ENCODE results near the gene RNF220.

Gene RNF220

DNA sequence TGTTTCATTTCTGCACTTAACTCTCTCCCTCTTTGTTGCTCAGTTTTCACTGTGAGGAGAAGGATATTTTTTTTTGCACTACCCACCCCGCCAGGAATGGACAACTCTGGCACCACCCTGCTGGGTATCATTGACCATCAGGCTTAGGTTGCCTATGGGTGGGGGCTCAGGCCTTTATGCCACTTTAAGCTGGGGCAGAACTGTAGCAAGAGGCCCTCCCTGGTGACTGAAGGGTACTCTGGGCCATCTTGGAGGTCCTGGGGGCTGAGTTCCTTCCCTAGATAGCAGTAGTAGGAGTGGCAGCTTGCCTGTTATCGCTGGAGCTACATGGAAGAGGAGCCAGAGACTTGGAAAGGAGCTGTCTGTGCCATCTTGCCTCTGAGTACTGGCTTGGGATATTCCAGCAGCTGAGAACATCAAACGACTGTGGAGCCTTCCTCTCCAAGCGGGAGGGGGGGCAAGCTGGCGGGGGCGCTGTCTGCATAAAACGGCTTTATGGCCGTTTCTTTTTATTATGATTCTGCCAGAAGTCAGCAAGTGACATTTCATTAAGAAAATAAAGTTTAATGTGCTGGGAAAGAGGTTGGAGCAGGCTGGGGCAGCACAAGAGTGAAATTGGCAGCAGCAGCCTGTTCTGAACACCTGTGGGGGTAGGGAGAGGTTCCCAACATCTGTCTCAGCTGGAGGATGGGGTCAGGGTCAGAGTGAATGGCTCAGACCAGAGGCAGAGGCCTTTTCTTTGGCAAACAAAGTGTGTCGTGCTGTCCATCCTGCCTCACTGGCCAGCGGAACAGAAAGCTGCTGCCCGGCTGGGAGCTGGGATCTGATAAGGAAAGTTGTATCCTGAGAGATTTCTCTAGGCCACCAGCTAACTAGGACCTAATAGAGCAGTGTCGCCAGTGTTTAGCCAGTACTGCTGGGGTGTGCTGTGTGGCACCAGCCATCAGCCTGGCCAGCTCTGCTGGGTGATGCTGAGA, 236.4 kb downstream of the RNF220 start:
- DNase-seq = no peak

DNA sequence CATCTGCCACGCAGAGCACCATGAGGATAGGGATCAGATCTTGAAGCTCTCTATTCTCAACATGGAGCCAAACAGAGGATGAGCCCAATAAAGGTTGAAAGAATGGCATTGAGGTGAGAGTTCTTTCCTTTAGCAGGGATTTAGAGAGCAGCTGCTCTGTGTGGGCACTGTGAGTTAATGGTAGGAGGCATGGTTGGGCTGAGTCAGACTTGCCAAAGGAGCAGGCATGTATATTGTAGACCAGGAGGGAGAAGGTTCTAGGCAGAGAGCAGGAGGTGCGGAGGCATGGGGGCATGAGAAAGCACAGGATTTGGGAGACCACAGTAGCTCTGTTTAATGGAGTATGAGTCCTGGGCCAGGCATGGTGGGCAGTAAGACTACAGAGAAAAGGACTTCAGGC, 237.2 kb downstream of the RNF220 start:
- DNase-seq = no peak

DNA sequence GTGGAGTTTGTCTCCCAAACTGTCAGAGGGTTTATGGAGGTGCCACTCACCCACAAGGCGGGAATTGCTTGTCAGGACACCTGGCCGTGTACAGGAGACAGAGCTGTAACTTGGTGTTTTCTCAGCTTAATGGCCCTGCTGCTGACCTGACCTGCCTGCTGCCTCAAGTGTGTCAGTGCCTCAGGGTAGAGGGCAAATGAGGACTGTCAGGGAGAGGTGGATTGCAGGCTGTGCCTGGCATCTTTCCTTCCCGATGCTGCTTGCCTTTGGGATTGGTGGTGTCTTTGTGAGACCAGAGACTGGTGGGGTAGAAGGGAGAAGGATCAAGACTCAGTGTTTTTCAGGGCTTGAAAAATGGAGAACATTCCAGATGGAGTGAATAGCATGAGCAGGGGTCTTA, 237.9 kb downstream of the RNF220 start:
- DNase-seq = no peak

DNA sequence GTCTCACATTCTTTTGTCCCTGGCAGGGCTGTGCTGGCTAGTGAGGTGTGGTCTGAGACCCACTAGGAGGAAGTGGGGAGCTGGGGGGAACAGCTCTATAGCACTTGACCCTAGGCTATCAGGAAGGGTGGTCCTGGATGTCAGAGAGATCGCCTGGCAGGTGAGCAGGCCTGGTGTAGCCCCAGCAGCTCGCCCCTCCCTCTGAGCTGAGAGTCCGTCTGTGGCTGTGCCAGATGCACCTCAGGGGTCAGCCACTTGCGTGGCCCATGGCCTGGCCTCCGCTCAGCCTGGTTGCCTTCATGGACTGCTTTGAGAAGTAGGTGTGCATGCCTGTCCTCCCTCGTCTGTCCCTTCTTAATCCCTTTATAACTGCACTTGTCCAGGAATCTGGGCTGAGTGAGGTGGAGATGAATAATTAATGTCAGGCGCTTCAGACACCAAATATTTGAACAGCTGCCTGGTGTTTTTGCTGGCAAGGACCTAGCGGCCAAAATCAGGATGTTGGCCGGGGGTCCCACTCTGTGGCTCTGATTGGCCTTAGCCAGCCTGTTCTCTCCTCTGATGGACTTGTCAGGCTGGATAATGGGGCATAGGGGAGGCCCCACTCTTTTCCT, 238.8 kb downstream of the RNF220 start:
- DNase-seq = no peak

DNA sequence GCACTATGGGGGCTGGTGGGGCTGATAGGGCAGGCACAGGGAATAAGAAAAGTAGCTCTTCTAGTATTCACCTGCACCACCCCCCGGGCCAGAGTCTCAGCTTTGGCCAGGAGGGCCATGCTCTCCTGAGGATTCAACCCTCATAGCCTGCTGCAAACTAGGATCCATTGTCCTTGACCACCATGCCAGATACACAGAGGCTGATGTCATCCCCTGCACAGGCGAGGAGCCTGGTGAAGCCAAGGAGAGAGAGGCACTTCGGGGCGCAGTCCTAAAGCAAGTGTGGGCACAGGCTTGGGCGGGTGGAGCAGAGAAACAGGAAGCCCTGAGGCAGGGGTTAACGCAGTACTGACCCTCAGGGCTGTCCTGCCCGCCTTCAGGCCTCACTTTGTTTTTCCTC, 239.8 kb downstream of the RNF220 start:
- no peak for DNase-seq

DNA sequence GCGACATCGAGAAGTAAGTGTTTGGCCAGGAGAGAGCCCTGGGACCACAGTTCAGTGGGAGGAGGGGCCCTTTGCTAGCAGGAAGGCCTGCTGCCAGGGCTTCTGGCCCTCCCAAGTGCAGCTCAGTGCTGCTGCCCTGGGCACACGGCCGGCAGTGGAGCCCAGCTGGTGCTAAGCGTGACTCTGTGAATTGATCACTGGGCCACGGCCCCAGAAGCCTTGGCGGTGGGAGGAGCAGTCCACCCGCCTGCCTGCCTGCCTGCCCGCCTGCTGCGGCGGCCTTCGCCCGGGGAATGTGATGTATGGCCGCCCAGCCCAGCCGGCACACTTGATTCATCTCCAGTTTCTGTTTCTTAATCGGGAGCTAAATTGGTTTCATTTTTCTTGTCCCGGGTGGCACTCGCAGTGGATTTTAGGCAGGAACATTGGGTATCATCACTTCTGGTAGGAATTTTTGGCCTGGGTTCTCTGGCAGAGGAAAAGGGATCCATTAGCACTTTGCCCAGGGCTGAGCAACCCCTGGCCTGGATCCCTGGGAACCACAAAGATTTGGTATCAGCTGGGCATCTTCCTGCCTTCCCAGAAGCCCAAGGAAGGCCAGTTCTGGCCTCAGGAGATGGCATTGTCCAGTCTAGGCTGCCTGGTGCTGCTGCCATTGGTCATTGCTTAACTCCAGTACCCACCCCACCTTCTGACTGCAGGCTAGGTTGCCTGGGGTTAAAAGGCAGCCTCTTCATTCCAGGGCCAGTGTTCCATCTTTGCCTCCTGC, 240.6 kb downstream of the RNF220 start:
- DNase-seq = no peak

DNA sequence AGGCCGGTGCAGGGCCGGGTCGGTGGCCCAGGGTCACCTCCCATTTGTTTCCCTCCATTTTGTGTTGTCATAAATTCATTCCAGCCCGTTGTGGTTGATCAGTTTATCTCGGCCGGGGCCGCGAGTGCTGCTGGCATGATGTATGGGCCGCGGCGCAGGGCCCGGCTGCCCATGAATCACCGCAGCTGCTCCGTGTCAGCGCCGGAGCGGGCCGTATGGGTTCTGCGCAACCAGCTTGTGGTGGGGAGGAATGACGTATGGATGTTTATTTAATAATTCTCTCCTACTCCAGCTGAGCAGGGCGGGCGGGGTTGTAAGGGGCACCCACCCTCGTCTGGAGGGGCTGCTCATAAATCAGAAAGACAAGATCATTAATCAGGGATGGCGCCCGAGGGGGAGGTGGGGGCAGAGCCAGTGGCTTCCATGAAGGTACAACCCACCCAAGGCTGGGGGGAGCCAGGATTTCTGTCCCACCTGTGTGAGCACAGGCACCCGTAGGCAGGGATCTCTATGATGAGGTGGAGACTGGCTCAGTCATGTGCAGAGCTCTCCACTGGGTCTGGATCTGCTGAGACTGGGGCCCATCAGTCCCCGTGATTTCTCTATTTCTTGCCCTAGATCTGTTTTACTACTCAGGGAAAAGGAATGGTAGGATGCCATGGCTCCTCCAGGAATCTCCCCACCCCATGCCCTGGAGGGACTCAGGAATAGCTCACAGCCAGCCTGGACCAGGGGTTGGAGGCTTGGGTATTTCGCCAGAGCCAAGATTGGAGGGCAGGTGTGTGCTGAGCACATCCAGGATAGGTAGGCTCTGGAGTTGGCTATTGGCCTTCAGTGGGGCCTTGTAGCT, 241.4 kb downstream of the RNF220 start:
- DNase-seq = no peak

DNA sequence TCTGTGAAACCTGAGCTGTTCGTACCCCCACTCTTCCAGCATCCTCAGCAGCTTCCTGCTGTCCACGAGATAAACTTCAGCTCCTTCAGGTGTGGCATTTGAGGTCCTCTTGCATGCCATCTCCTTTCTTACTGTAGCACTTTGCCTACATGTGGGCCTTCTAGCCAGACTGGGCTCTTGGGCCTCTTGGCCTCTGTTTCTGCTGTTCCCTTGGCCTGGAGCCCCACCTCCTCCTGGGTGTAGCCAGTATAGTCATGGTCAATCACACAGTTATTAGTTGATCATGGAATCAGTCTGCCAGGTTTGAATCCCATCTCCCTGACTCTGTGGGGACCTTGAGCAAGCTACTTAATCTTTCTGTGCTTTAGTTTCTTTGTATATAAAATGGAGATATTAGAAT, 242.8 kb downstream of the RNF220 start:
- no peak for DNase-seq

DNA sequence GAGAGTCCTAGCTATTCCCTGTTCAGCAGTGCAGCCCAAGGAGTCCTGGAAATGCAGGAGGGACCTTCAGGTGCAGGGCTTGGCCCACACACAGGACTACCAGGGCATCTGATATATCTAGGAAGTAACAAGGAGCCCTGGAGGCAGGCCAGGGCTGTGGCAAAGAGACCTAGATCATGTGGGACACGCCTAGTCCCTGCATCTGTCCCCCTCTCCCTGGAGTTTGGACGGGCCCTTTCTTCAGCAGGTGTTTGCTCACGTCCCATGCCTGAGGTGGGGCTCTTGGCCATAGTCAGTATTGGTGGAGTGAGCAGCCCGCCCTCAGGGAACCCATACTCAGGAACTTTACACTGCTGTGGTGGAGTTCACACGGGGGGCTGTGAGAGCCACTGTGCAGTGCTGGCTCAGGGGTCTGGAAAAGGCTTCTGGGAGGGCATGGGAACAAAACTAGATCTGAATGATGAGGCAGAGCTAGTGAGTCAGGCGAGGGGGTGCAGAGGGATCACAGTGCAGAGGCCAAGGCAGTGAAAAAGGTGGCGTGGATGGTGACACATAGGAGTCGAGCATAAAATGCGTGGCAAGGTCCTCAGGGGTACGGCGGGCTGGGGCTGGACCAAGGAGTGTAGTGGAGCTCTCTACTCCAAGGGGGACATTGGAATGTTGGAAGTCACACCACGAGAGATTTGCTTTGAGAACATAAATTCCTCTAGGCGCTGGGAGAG, 243.6 kb downstream of the RNF220 start:
- DNase-seq = no peak

DNA sequence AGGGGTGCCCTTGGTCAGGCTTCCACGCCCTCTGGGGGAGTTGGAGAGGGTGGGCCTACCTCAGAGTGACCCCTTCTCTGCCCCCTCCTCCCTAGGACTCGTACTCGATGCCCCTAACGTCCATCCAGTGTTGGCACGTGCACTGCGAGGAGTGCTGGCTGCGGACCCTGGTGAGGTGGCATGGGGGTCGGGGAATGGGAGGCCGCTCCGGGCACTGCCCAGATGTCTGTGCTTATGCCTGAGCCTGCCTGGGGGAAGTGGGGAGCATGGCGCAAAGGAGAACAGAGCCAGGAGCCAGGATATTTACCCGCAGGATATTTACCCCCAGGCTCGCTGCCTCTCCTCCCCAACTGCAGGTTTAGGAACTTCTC, 244.7 kb downstream of the RNF220 start:
- DNase-seq = no peak

DNA sequence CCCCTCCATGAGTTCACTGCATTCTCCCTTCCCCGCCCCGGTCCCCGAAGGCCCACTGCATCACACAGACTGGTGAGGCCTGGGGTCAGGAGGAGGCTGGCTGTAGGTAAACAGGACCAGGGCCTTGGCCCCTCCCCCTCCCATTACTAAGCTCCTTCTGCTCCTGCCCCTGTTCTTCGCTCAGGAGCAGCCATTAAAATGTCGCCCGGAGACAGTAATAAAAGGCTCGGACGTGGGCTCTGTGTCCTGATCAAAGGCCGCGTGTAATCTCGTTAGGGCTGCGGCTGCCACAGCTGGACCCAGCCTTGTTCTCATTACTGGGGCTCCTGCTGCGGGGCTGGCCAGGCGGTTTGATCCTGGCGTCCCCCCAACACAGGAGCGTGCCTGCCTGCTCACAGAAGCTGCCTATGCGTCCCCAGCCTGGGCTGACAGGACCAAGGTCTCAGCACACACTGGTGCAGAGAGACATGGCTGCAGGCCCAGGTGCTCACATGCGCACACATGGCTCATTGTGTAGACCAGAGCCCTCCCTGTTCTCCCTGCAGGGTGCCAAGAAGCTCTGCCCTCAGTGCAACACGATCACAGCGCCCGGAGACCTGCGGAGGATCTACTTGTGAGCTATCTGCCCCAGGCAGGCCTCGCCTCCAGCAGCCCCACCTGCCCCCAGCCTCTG, 245.2 kb downstream of the RNF220 start:
- no peak for DNase-seq

DNA sequence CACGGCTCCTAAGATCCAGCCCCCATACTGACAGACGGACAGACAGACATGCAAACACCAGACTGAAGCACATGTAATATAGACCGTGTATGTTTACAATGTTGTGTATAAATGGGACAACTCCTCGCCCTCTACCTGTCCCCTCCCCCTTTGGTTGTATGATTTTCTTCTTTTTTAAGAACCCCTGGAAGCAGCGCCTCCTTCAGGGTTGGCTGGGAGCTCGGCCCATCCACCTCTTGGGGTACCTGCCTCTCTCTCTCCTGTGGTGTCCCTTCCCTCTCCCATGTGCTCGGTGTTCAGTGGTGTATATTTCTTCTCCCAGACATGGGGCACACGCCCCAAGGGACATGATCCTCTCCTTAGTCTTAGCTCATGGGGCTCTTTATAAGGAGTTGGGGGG, 246.0 kb downstream of the RNF220 start:
- no peak for DNase-seq

DNA sequence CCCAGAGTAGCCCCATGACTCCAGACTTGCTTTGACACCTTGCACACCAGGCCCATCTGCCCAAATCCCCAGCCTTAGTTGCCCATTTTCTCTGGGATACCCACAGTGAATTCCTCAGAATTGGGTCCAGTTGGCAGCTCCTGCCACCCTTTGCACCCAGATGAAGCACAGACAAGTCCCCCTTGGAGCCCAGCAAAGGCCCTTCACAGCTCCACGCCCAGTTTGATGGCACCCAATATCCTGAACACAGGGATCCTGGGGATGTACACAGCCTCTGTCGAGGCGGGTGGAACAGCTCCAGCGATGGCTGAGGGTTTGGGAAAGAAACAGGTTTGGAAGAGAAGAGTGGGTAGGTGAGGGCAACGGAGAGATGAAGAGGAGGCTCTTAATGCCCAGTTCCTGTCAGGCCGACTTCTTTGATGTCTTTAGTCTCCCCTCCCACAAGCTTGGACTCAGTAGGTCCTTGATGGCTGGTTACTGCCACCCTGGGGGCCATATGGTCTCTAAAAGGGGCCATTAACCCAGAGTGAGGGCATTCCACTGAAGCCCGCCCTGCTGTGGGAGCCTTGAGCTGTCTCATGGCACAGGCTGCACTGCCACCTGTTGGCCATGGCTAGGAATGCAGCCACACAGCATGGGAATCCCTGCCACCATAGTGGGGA, 247.5 kb downstream of the RNF220 start:
- peak; percentile 11 to 40 for DNase-seq

DNA sequence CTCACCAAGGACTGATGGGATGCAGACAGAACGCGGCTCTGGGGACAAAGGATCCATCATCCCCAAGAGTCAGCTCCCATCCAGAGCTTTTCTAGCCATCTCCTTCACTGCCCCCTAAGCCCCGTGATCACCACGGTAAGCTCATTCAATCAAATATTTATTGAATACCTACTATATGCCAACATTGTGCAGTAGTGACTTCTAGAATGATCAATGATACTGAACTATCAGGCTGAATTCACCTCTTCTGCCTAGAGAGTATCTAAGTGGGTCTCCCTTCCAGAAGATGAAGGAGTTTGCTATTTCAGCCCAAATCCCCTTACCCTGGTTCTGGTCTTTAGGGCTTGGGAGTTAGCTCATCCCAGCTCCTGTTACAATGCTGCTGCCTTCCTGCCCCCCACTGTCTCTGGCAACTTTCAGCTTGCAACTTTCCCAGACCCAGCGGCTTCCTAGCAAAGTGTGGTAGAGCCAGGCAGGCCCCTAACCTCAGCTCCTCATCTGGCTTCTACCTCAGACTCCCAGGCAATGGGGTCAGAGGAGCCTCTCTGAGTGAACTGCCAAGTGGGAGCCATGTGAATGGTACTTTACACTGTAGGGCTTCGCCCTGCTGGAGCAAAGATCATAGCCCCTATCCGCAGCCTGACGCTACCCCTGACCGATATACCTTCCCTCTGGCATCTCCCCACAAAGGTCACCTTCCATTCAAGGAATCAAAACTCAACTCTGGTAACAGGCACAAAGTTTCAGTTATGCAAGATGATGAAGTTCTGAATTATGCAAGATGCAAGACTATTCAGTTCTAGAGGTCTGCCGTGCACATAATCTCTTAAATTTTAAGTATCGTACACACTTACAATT, 248.3 kb downstream of the RNF220 start:
- no peak for DNase-seq

DNA sequence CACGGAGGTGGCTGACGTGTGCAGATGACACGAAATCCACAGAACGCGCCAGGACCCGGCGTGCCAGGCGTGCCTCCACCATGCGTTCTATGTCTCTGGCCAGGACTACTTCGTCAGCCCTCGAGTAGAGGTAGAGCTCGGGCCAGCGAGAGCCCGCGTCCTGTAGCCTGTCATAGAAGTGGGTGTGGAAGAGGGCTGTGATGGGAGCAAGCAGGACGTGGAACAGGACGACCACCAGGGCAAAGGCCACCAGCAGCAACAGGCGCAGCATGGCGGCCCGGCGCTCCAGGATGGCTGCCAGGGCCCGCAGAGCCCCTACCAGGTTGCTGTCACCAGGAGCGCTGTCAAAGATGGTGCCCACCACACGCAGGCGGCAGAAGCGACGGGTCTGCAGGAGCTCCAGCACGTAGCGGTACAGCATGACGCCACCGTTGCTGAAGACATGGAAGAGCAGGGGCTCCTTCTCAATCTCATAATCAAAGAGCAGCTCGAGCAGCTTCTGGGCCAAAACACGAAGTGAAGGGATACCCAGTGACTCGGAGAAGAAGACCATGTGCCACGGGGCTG, 249.6 kb downstream of the RNF220 start:
- DNase-seq = no peak

DNA sequence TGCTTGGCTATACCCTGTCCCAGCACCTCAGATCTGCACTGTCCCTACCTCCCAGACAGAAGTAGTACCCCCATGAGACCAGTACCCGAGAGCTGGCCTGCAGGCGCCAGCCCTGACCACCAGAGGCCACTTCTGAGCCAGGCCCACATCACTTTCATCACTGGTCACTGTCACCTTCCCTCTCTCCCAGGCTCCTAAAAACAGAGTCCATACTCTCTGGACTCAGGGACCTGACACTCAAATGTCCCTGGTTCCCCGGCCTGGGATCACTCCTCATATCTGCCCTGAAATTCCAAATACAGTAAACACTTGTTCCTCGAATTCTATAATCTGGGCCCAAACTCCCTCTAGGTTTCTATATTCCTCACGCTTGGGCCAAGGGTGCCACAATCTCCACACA, 250.6 kb downstream of the RNF220 start:
- DNase-seq = peak; percentile 41 to 44

DNA sequence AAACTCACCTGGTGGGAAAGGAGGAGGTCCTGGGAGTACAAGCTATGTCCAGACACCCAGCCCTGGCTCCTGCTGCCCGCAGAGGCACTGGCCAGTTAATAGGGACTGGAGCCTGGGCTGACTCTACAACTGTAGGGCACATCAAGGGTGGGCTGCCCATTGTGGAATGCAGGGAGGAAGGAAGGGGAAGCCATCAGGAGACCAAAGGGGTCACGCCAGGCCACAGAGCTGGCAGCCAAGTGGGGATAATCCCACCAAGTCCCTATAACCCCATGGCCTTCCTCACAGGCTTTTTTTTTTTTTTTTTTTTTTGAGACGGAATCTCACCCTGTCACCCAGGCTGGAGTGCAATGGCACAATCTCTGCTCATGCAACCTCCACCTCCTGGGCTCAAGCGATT, 254.5 kb downstream of the RNF220 start:
- no peak for DNase-seq

DNA sequence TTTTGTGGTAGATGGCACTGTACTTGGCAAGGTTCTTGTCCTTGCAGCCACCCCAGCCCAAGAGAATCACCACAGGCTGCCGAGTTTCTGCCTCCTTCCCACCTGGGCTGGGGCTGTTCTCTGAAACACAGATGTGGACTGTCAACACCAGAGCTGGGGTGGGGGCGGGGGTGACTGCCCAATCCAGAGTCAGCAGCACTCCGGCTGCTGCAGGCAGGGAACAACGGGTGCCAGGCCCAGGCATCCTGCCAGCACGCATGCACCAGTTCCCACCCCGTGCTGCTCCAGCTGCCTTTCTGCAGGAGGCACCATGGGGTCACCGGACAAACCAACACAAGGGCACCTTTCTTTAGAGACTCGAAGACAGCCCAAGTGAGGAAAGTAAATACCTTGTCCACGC, 255.1 kb downstream of the RNF220 start:
- DNase-seq = no peak

All from AML-193 (cell line).